A673 (cell line): ENCODE results near the gene ATP10D. TPM values are rescaled to one million over a fixed set of nuclear protein-coding genes. Genes with fewer than 3 reads are reported as not detected.

Source experiments
- BruUV-seq: library from RNA; stranded (reverse); fragments of 400-500 nt; replicated peaks from 2 replicates; lab custom pipeline; 2021; lab: Mats Ljungman, UMichigan
- CTCF ChIA-PET: fragments of 300-600 bp; sonication (Branson Sonifier 250); formaldehyde crosslinking; loops from one replicate; lab custom pipeline; 2022; ENCODE audit warnings: antibody characterized with exemption; lab: Charles Lee
- POLR2A ChIA-PET: fragments of 300-600 bp; sonication (Branson Sonifier 250); formaldehyde crosslinking; loops from one replicate; lab custom pipeline; 2022; ENCODE audit warnings: antibody characterized with exemption; ENCODE audit not compliant: low non-redundant PET; lab: Charles Lee
- DNase-seq: peaks from one replicate; pipeline ENCODE4 v3.0.0-alpha.2; 2015; ENCODE audit warnings: low spot score
- H3K27ac ChIP-seq: fragments of 200-600 bp; sonication (generic); 2 replicates; pipeline ENCODE4 v1.5.1; 2016; ENCODE audit warnings: mixed run types, low read depth, mild to moderate bottlenecking, mixed read lengths, antibody characterized with exemption, low read length; ENCODE audit not compliant: poor library complexity, severe bottlenecking
- H3K27me3 ChIP-seq: fragments of 200-600 bp; sonication (generic); replicated peaks from 2 replicates; pipeline ENCODE4 v1.6.1; 2017; ENCODE audit warnings: mixed run types, low read depth, mild to moderate bottlenecking, mixed read lengths, antibody characterized with exemption, low read length; ENCODE audit not compliant: insufficient read depth, poor library complexity
- H3K36me3 ChIP-seq: fragments of 200-600 bp; sonication (generic); 2 replicates; pipeline ENCODE4 v1.6.1; 2016; ENCODE audit warnings: mixed run types, mild to moderate bottlenecking, mixed read lengths, antibody characterized with exemption, low read length; ENCODE audit not compliant: insufficient read depth, poor library complexity, severe bottlenecking
- H3K4me1 ChIP-seq: fragments of 200-600 bp; sonication (generic); 2 replicates; pipeline ENCODE4 v1.6.1; 2017; ENCODE audit warnings: mixed run types, mild to moderate bottlenecking, mixed read lengths, antibody characterized with exemption, low read length; ENCODE audit not compliant: insufficient read depth, poor library complexity, severe bottlenecking
- H3K4me3 ChIP-seq: fragments of 200-600 bp; sonication (generic); 2 replicates; pipeline ENCODE4 v1.5.1; 2016; ENCODE audit warnings: low read depth, mixed run types, mild to moderate bottlenecking, mixed read lengths, low read length; ENCODE audit not compliant: poor library complexity, severe bottlenecking
- H3K9me3 ChIP-seq: fragments of 200-600 bp; sonication (generic); 2 replicates; pipeline ENCODE4 v1.6.1; 2016; ENCODE audit warnings: mixed run types, low read depth, mild to moderate bottlenecking, mixed read lengths, antibody characterized with exemption, low read length; ENCODE audit not compliant: poor library complexity, severe bottlenecking
- EZH2 ChIP-seq: fragments of 200-600 bp; sonication (generic); IDR thresholded peaks from 2 replicates; pipeline ENCODE4 v1.6.1; 2017; ENCODE audit warnings: borderline replicate concordance, low read depth, mild to moderate bottlenecking, mixed read lengths, antibody characterized with exemption, low read length; ENCODE audit not compliant: poor library complexity, severe bottlenecking
- intact Hi-C: fragments of 100-400 bp; cut with micrococcal nuclease; formaldehyde crosslinking; loops from one replicate; pipeline ENCODE4 v1.10.0; 2022; ENCODE audit not compliant: unreplicated experiment
- total RNA-seq: library from RNA; stranded (reverse); gene quantifications from 2 replicates; pipeline ENCODE4 v1.2.3, GENCODE V29; 2021
- TF ChIP-seq, protein P1 (sequence below): fragments of 300-800, 200-600 bp; sonication (generic); conservative IDR thresholded peaks from 2 replicates; pipeline ENCODE4 v1.5.1; 2017; ENCODE audit warnings: low read depth, mild to moderate bottlenecking, antibody characterized with exemption, low read length, moderate library complexity, mixed read lengths

The ATP10D gene
- total RNA-seq, 1 experiment from 2014 or later: 16.1 TPM

DNA sequence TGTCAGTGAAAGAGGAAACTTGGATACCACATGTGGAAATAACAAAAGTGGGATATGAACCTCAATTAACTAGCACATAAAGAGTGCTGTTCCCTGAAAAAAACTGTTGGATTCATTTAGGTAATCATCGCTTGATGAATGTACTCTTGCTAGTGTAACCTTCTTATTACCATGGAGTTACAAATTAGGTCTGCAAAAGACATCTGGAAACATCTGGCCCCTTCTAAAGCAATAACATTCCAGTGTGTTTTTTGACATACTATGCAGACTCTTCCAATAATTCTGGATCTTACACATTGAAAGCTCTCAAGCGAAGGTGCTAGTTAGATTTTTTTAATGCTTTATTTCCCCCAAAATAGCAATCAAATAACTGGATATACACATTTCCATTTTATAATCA, 134.6 kb downstream of the ATP10D start:
- POLR2A ChIA-PET: no interaction called here
- intact Hi-C loops: no loop called here
- H3K4me1 ChIP-seq: no peaks in the 10 kb centered on the region
- no peaks in the 10 kb centered on the region for H3K36me3 ChIP-seq
- DNase-seq: no peak
- CTCF ChIA-PET: no interaction called here
- no TSS peak for BruUV-seq
- H3K27me3 ChIP-seq: no peaks in the 10 kb centered on the region
- no peaks in the 10 kb centered on the region for H3K9me3 ChIP-seq
- no peak overlapping the region for H3K4me3 ChIP-seq
- TF ChIP-seq, protein P1, sequence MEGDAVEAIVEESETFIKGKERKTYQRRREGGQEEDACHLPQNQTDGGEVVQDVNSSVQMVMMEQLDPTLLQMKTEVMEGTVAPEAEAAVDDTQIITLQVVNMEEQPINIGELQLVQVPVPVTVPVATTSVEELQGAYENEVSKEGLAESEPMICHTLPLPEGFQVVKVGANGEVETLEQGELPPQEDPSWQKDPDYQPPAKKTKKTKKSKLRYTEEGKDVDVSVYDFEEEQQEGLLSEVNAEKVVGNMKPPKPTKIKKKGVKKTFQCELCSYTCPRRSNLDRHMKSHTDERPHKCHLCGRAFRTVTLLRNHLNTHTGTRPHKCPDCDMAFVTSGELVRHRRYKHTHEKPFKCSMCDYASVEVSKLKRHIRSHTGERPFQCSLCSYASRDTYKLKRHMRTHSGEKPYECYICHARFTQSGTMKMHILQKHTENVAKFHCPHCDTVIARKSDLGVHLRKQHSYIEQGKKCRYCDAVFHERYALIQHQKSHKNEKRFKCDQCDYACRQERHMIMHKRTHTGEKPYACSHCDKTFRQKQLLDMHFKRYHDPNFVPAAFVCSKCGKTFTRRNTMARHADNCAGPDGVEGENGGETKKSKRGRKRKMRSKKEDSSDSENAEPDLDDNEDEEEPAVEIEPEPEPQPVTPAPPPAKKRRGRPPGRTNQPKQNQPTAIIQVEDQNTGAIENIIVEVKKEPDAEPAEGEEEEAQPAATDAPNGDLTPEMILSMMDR: no peak
- TF ChIP-seq EZH2: no peak
- H3K27ac ChIP-seq: no peak overlapping the region

DNA sequence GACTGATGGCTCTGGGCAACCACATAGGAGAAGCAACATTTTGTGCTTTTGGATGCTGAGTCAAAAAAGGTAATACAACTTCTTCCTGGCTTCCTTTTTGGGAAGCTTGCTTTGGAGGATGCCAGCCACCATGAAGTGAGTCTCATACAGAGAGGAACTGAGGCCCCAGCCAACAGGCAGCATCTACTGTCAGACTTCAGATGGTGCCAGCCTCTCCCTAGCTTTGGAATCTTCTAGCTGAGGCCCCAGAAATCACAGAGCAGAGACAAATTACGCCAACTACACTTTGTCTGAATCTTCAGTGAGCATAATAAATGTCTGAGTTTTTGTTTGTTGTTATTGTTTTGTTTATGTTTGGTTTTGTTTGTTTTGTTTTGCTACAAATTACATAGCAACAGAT, 136.1 kb downstream of the ATP10D start:
- H3K4me1 ChIP-seq: no peaks in the 10 kb centered on the region
- POLR2A ChIA-PET: no interaction called here
- no peak overlapping the region for H3K27ac ChIP-seq
- H3K9me3 ChIP-seq: no peaks in the 10 kb centered on the region
- CTCF ChIA-PET: no interaction called here
- no peak for DNase-seq
- no peak overlapping the region for H3K4me3 ChIP-seq
- TF ChIP-seq EZH2: no peak
- TF ChIP-seq, protein P1: no peak
- no peaks in the 10 kb centered on the region for H3K27me3 ChIP-seq
- intact Hi-C loops: no loop called here
- H3K36me3 ChIP-seq: no peaks in the 10 kb centered on the region
- no TSS peak for BruUV-seq

DNA sequence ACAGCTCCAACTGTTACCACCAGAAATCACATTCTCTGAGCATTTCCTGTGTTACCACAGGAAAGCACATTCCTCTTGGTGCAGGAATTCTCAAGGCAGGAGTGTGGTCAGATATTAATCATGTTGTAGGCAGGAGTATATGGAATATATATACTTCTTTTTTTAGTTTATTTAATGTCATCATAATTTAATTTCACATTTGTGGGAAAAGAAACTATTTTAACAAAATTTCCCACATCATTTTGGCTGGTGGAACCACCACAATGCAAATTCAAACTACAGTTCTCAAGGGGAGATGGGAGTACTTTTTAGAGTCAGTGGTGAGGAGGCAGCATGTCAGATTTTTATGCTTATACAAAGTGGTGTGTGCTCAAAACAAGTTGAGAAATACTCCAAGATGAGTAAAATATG, 139.0 kb downstream of the ATP10D start:
- no peak for DNase-seq
- BruUV-seq: no TSS peak
- Histone ChIP-seq H3K27me3 (no peaks in the 10 kb centered on the region), H3K4me1 (no peaks in the 10 kb centered on the region), H3K36me3 (no peaks in the 10 kb centered on the region), H3K27ac (no peak overlapping the region), H3K9me3 (no peaks in the 10 kb centered on the region), H3K4me3 (no peak overlapping the region)
- TF ChIP-seq EZH2: no peak
- TF ChIP-seq, protein P1: no peak
- intact Hi-C loops: no loop called here
- ChIA-PET CTCF (no interaction called here), POLR2A (no interaction called here)
